IPS-18c (cell line): ENCODE measurements around the gene TMTC2.

Experiments
- H3K4me3 ChIP-seq: 2 replicates; pipeline ENCODE4 v1.7.0; 2013; ENCODE audit warnings: low read depth, mild to moderate bottlenecking, low read length, moderate library complexity; ENCODE audit not compliant: insufficient read depth
- H3K9me3 ChIP-seq: one replicate; pipeline ENCODE4 v1.6.1; 2013; ENCODE audit warnings: mild to moderate bottlenecking, low read length, moderate library complexity; ENCODE audit not compliant: control insufficient read depth, insufficient read depth

Gene TMTC2

GRCh38 chr12:82671673-82672195 lies 15.0 kb upstream of the TMTC2 start:
- no peaks in the 10 kb centered on the region for H3K9me3 ChIP-seq
- no peak overlapping the region for H3K4me3 ChIP-seq

DNA sequence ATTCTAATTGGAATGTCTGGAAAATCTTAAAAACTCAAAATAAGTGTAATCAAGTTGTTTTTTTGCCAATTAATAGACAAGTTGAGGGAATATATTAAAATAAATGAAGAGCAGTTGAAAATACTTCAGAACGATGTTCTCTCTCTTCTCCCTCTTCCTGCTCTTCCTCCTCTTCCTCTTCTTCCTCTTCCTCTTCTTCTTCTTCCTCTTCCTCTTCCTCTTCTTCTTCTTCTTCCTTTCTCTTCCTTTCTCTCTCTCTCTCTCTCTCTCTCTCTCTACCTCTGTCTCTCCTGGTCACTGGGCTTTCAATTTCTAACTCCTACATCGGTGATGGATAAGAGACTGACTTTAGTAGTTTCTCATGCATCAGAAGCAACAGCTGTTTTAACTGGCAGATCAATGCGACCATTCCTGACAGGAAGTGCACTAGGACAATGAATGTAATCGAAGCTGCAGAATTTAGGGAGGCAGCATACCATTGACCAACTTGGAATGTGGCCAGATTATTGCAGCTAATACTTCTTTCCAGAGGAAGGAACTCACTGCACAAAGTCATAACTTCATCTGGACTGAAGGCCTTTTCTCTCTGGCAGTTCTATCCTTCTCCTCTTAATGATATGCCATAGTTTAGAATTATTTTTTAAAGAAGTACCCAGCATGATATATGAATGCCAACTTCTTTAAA lies 13.8 kb upstream of the TMTC2 start:
- no peaks in the 10 kb centered on the region for H3K9me3 ChIP-seq
- H3K4me3 ChIP-seq: no peak overlapping the region

DNA sequence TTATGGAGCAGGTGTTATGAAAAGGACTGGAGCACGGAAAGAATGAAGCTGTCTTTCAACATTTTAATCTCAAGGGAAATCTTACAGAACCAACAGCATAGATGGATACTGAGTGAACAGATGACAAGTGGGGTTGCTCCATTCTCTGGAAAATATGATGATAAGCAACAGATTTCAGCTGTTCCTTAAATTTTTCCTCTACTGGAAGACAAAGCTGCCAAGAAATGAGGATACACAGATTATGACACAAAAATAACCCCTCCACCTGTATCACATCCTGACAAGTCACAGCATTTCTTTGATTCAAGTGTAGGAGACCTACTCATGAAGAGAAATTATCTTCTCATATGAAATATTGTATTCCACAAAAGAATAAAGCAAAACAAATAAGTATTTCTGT lies 13.0 kb upstream of the TMTC2 start:
- Histone ChIP-seq H3K4me3 (no peak overlapping the region), H3K9me3 (no peaks in the 10 kb centered on the region)

DNA sequence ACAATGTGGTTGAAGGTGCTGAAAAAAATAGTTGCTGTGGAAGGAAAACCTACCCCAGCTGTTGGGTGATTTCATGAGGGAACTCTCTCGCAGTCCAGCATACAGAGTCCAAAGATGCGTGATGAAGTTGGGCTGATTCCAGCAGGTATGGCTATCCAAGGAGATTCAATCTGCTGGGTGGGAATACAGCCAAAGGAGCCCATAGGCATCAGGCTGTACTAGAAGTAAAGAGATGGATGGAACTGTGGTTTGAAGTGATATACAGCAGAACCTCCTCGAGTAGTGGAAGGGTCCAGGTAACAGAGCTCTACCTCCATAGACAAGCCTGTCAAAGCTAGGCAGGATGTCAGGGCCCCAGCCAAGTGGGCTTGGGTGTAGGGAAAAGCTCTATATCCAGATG lies 11.5 kb upstream of the TMTC2 start:
- no peak overlapping the region for H3K4me3 ChIP-seq
- no peaks in the 10 kb centered on the region for H3K9me3 ChIP-seq

GRCh38 chr12:82682326-82682725 lies 4.4 kb upstream of the TMTC2 start:
- Histone ChIP-seq H3K4me3 (no peak overlapping the region), H3K9me3 (peaks cover 2% of the 10 kb centered on the region)

DNA sequence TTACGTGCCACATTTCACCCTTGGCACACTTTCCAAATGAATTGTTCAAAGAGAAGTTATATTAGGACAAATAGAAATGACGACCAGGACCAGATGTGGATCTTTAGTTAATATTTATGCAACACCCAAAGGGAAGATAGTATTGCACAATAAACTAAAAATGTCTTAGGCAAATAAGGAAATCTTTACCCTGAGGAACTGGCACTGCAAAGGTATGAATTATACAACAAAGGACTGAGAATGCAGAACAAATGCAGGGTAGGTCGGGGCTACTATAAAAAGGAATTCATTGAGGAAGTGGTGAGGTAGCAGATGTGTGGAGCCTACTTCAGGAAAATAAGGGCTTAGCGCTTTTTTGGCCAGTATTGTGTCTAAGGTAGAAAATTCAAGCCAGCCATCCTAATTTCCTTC lies 3.9 kb upstream of the TMTC2 start:
- Histone ChIP-seq H3K4me3 (no peak overlapping the region), H3K9me3 (peaks cover 2% of the 10 kb centered on the region)

- Histone ChIP-seq H3K9me3 (peaks cover 2% of the 10 kb centered on the region), H3K4me3 (peak overlapping the region; percentile 92)
These were observed 927 bp upstream of the TMTC2 start for GRCh38 chr12:82685790-82686167.

- Histone ChIP-seq H3K9me3 (peaks cover 2% of the 10 kb centered on the region), H3K4me3 (peak overlapping the region; percentile 92)
These were observed 610 bp downstream of the TMTC2 start for GRCh38 chr12:82687021-82688011.

- Histone ChIP-seq H3K9me3 (peaks cover 2% of the 10 kb centered on the region), H3K4me3 (peak overlapping the region; percentile 92)
These were observed 1.4 kb downstream of the TMTC2 start for GRCh38 chr12:82688035-82688501.

GRCh38 chr12:82688596-82688995 lies 1.9 kb downstream of the TMTC2 start:
- Histone ChIP-seq H3K4me3 (no peak overlapping the region), H3K9me3 (peaks cover 2% of the 10 kb centered on the region)

DNA sequence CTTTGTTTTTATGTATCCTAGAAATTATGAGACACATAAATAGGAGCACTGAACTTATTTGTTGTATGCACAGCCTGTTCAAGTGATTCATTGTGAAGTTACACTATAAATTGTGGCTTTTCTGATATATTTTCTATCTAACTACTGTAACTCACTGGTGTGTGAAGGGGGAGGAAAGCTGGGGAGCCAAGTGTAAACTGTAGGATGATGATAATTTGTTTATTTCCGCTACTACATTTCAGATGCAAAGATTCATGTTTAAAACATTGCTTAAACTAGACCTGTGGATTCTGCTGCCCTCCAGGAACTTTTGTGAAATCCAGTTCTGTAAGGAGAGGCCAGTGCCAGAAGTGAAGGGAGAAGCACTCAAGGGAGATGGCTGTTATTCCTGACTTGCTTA lies 3.3 kb downstream of the TMTC2 start:
- no peaks in the 10 kb centered on the region for H3K9me3 ChIP-seq
- no peak overlapping the region for H3K4me3 ChIP-seq

DNA sequence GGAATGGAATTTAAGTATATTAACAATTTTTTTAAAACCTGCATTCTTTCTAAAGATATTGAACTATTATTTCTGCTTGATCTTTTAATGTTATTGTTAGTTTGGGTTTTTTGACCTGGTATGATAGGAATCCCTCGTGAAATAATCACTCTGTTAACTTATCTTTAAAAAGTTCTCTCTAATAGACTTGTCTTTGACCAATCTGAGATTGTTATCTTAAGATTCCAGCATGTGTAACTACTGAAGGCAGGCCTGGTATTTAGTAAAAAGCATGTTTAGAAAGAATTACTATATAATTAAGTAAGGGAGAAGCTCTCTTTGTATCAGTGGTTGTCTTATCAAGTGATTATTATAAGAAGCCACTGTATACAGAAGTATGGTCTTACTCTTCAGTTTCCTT lies 4.8 kb downstream of the TMTC2 start:
- Histone ChIP-seq H3K9me3 (no peaks in the 10 kb centered on the region), H3K4me3 (no peak overlapping the region)

GRCh38 chr12:82694276-82694675 lies 7.6 kb downstream of the TMTC2 start:
- Histone ChIP-seq H3K4me3 (no peak overlapping the region), H3K9me3 (no peaks in the 10 kb centered on the region)

DNA sequence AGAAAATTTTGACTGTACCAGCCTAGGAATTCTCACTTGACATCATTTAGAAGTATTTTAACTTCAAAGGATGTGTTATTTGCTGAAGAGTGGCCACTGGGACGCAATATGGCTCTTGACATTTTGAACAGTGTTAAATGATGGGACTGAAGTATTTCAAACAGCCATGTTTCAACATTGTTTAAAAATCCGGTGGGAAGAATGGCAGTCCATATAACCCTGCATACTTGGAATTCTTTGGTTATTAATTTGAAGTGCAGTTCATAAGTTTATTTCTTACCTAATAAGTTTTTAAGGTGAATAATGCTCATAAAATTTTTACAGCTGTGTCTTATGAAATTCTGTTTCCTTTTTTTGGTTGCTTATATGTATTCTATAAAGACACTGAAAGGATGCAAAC lies 8.3 kb downstream of the TMTC2 start:
- H3K9me3 ChIP-seq: no peaks in the 10 kb centered on the region
- H3K4me3 ChIP-seq: no peak overlapping the region

DNA sequence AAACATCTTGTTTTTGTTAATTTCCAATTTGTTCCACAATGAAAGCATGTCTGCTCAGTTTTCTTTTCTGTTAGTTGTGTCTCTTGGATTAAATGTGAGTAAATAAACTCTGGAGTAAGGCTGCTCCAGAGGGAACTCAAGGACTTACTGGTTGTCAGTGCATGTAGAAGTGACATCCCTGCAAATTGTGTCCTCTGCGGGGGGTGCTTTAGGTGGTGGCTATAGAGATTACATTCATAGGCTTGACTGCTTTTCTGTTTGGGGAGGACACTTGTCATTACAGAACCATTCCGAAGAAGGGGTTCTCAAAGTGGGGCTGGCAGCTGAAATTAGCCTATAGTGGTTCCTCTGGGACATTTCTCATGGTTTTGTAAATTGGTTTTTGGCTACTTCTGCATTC lies 8.8 kb downstream of the TMTC2 start:
- Histone ChIP-seq H3K4me3 (no peak overlapping the region), H3K9me3 (no peaks in the 10 kb centered on the region)

GRCh38 chr12:82696543-82696942 lies 9.8 kb downstream of the TMTC2 start:
- Histone ChIP-seq H3K9me3 (no peaks in the 10 kb centered on the region), H3K4me3 (no peak overlapping the region)

DNA sequence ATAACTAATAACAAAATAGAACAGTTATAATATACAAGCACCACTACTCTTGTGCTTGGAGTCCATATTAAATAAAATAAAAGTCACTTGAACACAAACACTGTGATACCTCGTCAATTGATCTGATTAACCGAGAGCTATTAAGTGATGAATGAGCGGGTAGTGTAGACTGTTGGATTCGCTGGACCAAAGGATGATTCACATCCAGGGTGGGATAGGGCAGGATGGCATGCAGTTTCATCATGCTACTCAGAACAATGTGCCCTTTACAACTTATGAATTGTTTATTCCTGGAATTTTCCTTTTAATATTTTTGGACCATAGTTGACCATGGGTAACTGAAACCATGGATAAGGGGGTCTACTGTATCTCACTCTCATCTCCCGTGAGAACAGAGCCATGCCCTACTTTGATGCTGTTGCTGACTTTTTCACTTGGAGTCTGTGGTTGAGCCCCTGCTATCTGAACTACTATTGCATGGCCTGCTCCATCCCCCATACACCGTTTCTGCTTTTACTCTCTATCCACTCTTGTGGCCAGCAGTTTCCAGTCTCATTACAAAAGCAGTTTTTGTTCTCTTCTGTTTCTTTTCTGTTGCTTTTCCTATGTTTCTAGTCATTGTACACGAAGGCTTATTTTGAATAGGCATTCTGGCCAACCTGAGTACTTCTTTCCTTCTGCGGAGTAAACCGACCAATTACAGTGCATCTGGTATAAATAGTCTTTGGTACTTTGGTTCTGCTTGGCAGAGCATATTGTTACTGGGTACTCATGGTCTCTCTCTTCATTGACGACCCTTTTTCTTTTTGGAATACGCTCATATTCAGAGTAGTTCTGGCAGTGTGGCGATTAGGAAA lies 12.2 kb downstream of the TMTC2 start:
- H3K4me3 ChIP-seq: no peak overlapping the region
- peaks cover 3% of the 10 kb centered on the region for H3K9me3 ChIP-seq
